Loucy (cell line): ENCODE data around the gene IMPACT.

ENCODE experiments used
- CTCF ChIP-seq: fragments of 200-600 bp; sonication (generic); conservative IDR thresholded peaks from 2 replicates; pipeline ENCODE4 v1.5.1; 2014; ENCODE audit warnings: mild to moderate bottlenecking, antibody characterized with exemption, low read length
- EZH2phosphoT487 ChIP-seq: fragments of 200-600 bp; IDR thresholded peaks from 2 replicates; pipeline ENCODE4 v1.6.1; 2018; ENCODE audit warnings: antibody characterized with exemption, mild to moderate bottlenecking, moderate library complexity, borderline replicate concordance

GRCh38 chr18:24500766-24501165 is 74.3 kb downstream of the IMPACT start:
- TF ChIP-seq CTCF (no peak), EZH2phosphoT487 (no peak)
